Measurements from ENCODE around the gene LRP3. TPM values are rescaled to one million over a fixed set of nuclear protein-coding genes. Genes with fewer than 3 reads are reported as not detected.
"Not testable (repeated sequence)": the region's sequence is repeated elsewhere in the genome, so short reads cannot be mapped to it uniquely, and the experiment has no call there.

LRP3 gene
- total and polyA plus RNA-seq, 7 donors, result 3.9 to 31.5 (median 17.1) TPM

GRCh38 chr19:33159149-33159548 is 35.0 kb upstream of the LRP3 start:
- no peak overlapping the region for H3K4me3 ChIP-seq
- H3K27me3 ChIP-seq, result no peaks in the 10 kb centered on the region
- intact Hi-C loops (cut with DNase I), result no loop called here
- 96 to 98% methylated on average over 4 of the region's 4 CpGs for WGBS, 2 donors
- no peaks in the 10 kb centered on the region for H3K36me3 ChIP-seq
- no peak overlapping the region for H3K27ac ChIP-seq
- DNase-seq, result no peak
- H3K9me3 ChIP-seq, result no peaks in the 10 kb centered on the region
- TF ChIP-seq EP300 (IDR thresholded peaks at IDR 0.05), result no peak
- no peak for TF ChIP-seq CTCF (IDR thresholded peaks at IDR 0.05)
- TF ChIP-seq POLR2AphosphoS5 (IDR thresholded peaks at IDR 0.05), result no peak
- no peak for TF ChIP-seq POLR2A (IDR thresholded peaks at IDR 0.05)
- no peaks in the 10 kb centered on the region for H3K4me1 ChIP-seq

DNA sequence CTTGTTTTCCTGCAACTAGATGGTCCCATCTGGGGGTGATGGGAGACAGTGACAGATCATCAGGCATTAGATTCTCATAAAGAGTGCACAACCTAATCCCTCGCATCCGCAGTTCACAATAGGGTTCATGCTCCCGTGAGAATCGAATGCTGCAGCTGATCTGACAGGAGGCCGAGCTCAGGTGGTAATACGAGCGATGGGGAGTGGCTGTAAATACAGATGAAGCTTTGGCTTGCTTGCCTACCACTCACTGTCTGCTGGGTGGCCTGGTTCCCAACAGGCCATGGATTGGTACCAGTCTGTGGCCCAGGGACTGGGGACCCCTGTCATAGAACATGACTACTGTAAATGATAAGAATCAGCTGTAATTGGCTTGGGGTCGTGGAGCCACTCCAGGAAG is 34.2 kb upstream of the LRP3 start:
- intact Hi-C loops (cut with DNase I), result no loop called here
- Histone ChIP-seq H3K27ac (no peak overlapping the region), H3K27me3 (no peaks in the 10 kb centered on the region), H3K4me1 (no peaks in the 10 kb centered on the region), H3K9me3 (no peaks in the 10 kb centered on the region), H3K36me3 (no peaks in the 10 kb centered on the region), H3K4me3 (no peak overlapping the region)
- WGBS, 2 donors, result 91 to 95% methylated on average over 8 of the region's 8 CpGs
- TF ChIP-seq CTCF (IDR thresholded peaks at IDR 0.05) (no peak), EP300 (IDR thresholded peaks at IDR 0.05) (no peak), POLR2AphosphoS5 (IDR thresholded peaks at IDR 0.05) (no peak), POLR2A (IDR thresholded peaks at IDR 0.05) (no peak)
- DNase-seq, result no peak

DNA sequence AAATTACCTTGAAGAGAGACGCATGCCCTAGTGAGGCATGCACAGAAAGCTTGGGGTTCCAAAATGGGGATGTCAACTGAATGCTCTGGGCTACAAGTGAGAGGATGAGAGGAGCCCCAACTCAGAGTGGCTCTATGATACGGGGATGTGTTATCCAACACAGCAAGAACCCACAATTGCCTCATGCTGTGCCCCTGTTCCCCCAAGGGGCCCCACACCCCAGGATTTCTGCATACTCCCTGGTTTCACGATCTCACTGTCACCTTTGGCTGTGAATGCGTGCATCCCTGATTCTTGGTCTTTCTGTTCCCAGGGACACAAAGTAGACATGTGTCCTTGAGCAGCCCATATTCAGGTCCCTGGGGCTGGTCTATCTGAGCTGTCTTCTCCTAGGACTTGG is 32.9 kb upstream of the LRP3 start:
- H3K4me1 ChIP-seq, result no peaks in the 10 kb centered on the region
- 73 to 81% methylated on average over 4 of the region's 4 CpGs for WGBS, 2 donors
- TF ChIP-seq POLR2A (IDR thresholded peaks at IDR 0.05) (no peak), CTCF (IDR thresholded peaks at IDR 0.05) (no peak), EP300 (IDR thresholded peaks at IDR 0.05) (no peak), POLR2AphosphoS5 (IDR thresholded peaks at IDR 0.05) (no peak)
- no peak overlapping the region for H3K4me3 ChIP-seq
- no peaks in the 10 kb centered on the region for H3K27me3 ChIP-seq
- intact Hi-C loops (cut with DNase I), result no loop called here
- no peak overlapping the region for H3K27ac ChIP-seq
- no peaks in the 10 kb centered on the region for H3K36me3 ChIP-seq
- DNase-seq, result no peak
- no peaks in the 10 kb centered on the region for H3K9me3 ChIP-seq

- intact Hi-C loops (cut with DNase I), result no loop called here
- no peaks in the 10 kb centered on the region for H3K36me3 ChIP-seq
- DNase-seq, result no peak
These were observed 30.6 kb upstream of the LRP3 start for GRCh38 chr19:33163481-33163880.

DNA sequence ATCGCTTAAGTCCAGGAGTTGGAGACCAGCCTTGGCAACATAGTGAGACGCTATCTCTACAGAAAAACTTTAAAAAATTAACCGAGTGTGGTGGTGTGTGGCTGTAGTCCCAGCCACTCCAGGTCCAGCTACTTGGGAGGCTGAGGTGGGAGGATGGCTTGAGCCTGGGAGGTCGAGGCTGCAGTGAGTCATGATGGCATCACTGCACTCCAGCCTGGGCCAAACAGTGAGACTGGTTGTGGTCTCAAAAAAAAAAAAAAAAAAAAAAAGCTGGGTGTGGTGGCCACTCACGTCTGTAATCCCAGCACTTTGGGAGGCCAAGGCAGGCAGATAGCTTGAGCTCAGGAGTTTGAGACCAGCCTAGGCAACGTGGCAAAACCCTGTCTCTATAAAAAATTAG is 28.1 kb upstream of the LRP3 start:
- 68 to 82% methylated on average over 6 of the region's 6 CpGs for WGBS, 2 donors
- H3K27ac ChIP-seq; H3K36me3 ChIP-seq; H3K4me1 ChIP-seq; DNase-seq; H3K9me3 ChIP-seq; intact Hi-C loops (cut with DNase I); H3K27me3 ChIP-seq; H3K4me3 ChIP-seq: not testable (repeated sequence)

More at GRCh38 chr19:33163481-33163880, 30.6 kb upstream of the LRP3 start:
- no peak overlapping the region for H3K27ac ChIP-seq
- H3K9me3 ChIP-seq, result no peaks in the 10 kb centered on the region
- 90 to 93% methylated on average over 6 of the region's 6 CpGs for WGBS, 2 donors
- H3K27me3 ChIP-seq, result no peaks in the 10 kb centered on the region
- H3K4me3 ChIP-seq, result no peak overlapping the region
- no peaks in the 10 kb centered on the region for H3K4me1 ChIP-seq
- TF ChIP-seq EP300 (IDR thresholded peaks at IDR 0.05) (no peak), CTCF (IDR thresholded peaks at IDR 0.05) (no peak), POLR2A (IDR thresholded peaks at IDR 0.05) (no peak), POLR2AphosphoS5 (IDR thresholded peaks at IDR 0.05) (no peak)

All from sigmoid colon (tissue), 7 donors.